Hematopoietic multipotent progenitor cell treated with erythropoietin and hydrocortisone succinate and interleukin-3 and kit ligand, for 8 days (in vitro differentiated cells): Measurements from ENCODE around the gene C19orf67.

Source experiments
- DNase-seq: peaks from one replicate; pipeline ENCODE4 v3.0.0-alpha.2; 2015

The C19orf67 gene

DNA sequence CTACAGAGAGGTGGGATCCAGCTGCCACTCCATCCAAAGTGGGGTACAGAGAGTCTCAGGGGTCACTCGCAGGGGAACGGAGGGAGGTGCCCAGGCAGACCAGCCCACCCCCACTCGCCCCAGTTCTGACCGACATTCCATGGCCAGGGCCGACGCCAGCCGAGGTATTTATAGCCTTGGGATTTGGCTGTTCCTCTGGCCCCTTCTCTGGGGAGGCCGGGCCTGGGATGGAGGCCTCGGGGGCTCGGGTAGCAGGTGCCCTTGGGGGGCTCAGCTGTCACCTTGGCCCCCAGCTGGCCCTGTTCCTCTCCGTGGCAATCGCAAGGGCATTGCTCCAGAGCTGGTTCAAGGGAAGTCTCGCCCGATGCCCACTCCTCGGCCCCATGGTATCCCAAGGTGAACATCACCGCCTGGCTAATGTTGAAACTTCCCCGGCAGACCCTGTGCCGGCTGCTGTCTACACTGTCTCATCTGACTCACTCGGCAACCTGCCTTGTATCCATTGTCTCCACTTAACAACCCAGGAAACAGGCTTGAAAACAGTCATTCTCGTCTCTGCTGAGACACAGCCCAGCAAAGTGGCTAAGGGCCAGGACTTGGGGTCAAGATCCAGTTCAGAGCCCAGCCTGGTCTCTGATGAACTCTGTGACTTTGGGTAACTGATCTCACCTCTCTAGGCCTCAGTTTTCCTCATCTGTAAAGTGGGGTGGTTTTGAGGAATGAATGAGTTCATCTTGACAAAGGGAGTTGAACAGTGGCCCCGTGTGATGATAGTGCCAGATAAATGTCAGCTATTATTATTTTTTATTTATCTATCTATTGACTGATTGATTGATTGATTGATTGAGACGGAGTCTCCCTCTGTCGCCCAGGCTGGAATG is 22.2 kb upstream of the C19orf67 start:
- DNase-seq, result no peak

- DNase-seq, result no peak
Measured at GRCh38 chr19:14106840-14107239, 21.3 kb upstream of the C19orf67 start.

GRCh38 chr19:14105680-14106079 is 20.1 kb upstream of the C19orf67 start:
- no peak for DNase-seq

- DNase-seq, result peak; percentile 34
Measured at GRCh38 chr19:14103310-14103709, 17.7 kb upstream of the C19orf67 start.

DNA sequence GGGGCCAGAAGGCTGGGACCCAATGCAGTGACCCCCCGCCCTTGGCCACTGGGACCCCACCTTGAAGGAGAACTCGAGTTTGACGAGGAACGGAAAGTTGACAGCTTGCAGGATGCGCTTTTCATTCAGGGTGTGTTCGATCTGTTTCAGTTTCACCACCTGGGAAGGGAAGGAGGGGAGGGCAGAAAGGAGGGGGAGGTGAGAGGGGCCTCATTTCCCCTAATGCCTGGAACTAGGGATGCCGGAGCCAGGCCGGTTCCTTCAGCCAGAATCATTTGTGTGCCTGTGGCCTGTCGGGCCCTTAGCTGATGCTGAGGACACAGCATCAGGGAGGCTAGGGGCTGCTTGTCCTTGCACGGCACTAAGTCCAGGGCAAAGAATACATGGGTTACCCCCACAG is 17.2 kb upstream of the C19orf67 start:
- no peak for DNase-seq

- DNase-seq, result no peak
Measured at GRCh38 chr19:14102102-14102696, 16.6 kb upstream of the C19orf67 start.

- DNase-seq, result no peak
Measured at GRCh38 chr19:14101003-14101545, 15.5 kb upstream of the C19orf67 start.

DNA sequence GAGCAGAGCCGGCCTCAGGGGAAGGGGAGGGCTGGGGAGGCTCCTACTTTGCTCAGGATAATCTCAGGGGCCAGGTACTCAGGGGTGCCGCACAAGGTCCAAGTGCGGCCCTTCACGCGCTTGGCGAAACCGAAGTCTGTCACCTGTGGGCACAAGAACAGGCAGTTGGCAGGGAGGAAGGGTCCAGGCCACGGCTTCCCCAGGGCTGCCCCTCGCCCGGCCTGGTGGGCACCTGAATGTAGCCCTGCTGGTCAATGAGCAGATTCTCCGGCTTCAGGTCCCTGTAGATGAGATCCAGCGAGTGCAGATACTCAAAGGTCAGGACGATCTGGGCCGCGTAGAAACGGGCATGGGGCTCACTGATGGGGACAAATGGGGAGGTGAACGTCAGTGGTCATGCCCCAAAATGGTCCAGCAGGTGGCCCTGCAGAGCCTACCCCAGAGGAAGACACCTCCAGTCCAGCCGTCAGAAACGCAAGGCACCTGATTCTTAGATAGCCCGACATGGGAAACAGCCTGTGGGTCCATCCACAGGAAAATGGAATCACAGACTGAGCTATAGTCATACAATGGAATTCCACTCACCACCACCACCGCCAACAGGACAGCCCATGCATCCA is 12.1 kb upstream of the C19orf67 start:
- no peak for DNase-seq

DNA sequence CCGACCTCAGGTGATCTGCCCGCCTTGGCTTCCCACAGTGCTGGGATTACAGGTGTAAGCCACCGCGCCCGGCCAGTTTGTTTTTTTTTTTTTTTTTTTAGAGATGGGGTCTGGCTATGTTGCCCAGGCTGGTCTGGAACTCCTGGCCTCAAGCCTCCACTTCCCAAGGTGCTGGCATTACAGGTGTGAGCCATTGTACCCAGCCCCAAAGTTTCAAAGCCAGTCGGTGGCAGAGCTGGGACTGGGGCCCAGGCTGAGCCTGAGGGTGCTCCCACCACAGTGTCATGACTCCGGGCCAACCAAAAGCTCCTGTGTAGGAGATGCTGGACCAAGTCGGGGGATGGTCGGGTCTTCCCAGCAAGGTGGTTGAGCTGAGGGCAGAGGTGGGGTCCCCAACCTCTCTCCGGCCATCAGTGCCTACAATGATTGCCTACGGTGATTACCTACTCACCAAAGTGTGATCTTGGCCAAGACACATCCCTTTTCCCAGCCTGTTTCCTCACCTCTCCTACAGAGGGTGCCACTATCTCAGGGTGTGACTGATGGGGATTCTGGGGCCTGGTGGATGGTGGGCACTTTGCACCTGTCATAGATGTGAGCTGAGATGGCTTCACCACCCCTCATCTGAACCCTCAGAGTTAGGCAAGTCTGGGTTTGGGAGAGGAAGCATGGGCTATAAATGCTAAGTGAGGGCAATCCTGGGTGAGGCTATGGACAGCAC is 10.8 kb upstream of the C19orf67 start:
- no peak for DNase-seq

GRCh38 chr19:14094854-14095253 is 9.3 kb upstream of the C19orf67 start:
- DNase-seq, result peak; percentile 89

GRCh38 chr19:14093117-14093823 is 7.7 kb upstream of the C19orf67 start:
- DNase-seq, result peak; percentile 59

- DNase-seq, result peak; percentile 47
Measured at GRCh38 chr19:14091813-14092462, 6.4 kb upstream of the C19orf67 start.

DNA sequence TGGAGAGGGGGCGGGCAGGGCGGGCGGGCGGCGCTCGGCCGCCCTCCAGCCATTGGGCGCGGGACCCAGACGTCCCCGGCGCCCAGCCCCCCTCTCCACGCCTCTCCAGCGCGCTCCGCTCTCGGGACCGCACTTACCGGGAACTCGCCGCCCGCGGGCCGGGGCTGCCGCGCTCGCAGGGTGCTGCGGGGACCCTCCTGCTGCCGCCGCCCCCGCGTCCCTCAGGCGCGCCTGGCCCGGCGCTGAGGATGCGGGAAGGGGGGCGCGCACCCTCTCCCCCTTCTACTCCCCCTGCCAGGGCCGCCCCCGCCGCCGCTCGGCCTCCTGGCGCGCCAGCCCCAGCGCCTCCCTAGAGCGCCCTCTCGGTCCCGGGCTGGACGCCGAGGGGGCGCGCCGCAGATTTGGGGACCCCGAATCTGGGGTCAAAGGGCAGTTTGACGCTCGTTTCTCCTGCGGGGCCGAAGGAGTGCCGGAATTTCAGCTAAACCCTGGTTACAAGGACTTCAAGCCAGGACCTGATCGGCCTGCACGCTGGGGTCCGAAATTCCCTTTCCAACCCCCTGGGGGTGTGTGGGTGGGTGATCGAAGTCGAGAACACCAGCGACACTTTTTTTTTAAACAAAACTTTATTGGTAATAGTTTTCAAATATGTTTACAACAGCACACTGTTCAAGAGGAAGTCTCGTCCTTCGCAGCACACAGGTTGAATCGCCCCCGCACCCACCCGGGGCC is 5.7 kb upstream of the C19orf67 start:
- DNase-seq, result peak; percentile 85

- peak; percentile 85 for DNase-seq
Measured at GRCh38 chr19:14090509-14091080, 5.0 kb upstream of the C19orf67 start, which contains the start of gene SAMD1. Gene SAMD1, minus strand, starts transcription at chr19:14090751.

GRCh38 chr19:14089662-14090508 is 4.3 kb upstream of the C19orf67 start:
- DNase-seq, result peak; percentile 50

DNA sequence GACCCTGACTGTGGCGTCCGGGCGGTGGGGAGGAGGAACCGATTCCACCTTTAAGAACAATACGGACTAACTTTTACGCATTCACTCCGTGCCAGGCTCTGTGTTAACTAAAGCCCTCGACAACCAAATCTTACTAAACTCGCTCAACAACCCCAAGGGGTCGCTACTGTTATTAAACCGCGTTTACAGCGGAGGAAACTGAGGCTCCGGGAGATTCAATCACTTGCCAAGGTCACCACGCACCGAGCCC is 3.8 kb upstream of the C19orf67 start:
- DNase-seq, result peak; percentile 28

DNA sequence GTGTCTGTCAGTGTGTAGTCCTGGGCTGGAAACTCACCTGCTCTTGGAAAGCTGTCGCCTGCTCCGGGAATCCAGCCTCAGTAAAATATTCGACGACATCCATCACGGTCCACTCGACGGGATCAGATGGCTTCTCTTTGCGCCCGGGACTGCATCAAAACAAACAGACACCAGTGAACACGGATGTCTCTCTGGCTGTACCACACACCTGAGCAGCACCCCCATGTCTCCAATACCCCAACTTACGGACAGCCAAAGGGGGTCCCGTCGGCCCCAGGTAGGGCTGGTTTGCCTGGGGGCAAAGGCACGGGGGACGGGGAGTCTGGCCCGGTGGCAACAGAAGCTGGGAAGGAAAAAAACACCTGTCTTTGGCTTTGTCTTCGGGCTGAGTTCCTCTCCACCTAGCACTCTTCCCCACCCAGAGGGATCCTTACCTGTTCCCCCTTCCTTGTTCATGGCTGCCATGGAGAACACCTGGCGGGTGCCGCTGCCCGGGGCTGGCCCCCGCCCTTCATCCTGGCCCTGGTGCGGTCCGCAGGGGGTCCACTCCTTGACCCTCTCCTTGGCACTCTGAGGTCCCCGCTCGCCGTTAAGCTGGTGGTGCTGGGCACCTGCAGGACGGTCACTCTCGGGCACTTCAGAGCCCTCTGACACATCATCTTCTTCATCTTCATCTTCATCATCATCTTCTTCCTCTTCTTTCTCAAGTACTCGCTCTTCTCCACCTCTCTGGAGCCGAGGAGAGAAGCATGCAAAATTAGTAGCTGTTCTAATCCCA is 3.2 kb upstream of the C19orf67 start:
- DNase-seq, result no peak

GRCh38 chr19:14086098-14086497 is 515 bp upstream of the C19orf67 start:
- no peak for DNase-seq

DNA sequence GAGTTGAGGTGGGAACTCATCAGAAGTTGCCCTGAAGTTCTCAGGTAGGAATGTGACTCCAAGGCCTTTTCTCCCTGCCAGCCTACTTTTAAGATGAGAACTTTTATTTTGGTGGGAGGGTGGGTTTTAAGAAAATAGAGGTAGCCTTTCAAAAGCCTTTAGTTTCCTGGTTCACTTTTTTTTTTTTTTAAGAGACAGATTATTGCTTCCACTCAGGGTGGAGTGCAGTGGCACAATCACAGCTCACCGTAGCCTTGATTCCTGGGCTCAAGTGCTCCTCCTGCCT is 3.0 kb downstream of the C19orf67 start:
- DNase-seq, result no peak
